Measurements from ENCODE around the gene HEMK1.

HEMK1 gene

DNA sequence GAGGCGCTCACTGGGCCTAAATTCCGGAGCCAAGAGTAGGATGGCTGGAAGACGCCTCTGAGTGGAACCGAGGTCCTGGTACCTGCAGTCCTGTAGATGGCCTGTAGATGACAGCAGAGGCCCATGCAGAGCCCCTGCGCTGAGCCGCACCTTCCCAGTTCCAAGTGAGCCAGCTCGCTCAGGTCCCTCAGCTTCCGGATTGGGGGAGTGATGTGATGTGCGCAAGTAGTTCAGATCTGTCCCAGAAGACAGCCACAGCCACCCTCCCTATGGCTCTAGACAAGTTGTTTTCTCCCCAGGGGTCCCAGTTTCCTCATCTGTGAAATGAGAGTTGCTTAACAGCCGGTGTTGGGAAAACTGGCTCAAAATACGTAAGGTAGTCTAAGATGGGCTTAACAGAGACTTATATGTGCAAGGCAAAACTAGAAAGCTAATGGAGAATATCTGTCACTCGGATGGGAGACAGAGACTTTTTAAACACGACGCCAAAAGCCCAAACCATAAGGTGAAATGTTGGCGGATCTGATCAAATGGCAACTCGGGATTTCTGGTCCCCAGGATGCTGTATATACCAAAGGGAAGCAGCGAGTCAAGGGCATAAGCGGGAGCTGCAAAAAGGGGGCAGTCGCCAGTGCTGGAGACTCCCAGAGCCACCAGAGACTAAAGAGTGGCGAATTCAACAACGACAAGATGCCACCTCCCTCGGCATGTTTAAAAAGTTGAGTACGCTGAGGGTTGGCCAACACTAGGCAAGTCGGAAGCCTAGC lies 46.9 kb downstream of the HEMK1 start:
- DNase-seq = peak; percentile 75

DNA sequence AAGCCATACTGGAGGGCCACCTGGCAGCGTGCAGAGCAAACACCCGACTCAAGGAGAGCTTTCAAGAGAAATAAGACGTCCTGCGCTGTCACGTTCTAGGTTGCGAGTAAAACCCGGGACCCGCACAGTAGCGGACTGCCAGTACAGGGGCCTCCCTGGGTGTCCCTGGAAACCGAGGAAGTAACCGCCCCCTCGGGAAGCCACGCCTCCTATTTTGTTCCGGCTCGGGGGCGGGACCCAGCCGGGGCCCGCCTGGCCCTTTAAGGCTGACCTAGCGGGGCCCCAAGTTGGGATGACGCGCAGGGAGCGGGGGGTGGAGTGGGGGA lies 47.4 kb downstream of the HEMK1 start:
- peak; percentile 89 for DNase-seq

DNA sequence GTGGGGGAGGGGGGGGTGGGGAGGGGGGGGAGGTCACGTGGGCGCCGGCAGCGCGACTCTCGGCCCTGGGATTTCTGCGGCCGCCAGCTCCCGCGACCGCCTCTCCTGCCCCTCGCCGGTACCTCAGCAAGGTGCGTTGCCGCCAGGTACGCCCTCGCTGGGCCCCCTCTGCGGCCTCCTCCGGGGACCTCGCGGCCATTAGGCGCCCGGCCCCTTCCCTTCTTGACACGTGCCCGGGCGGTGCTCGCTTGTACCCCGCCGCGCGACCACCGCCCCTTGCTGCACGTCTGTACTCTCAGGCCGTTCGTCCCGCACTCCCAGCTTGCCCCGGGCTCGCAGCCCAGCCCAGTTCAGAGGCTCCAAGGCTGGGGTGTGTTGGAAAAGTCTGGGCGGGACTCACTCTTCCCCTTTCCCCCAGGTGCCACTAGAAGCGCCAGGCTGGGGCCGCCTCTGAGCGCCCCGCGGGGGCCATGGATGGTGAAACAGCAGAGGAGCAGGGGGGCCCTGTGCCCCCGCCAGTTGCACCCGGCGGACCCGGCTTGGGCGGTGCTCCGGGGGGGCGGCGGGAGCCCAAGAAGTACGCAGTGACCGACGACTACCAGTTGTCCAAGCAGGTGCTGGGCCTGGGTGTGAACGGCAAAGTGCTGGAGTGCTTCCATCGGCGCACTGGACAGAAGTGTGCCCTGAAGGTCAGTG lies 47.9 kb downstream of the HEMK1 start, which contains the start of gene MAPKAPK3:
Gene MAPKAPK3, plus strand, starts transcription at position 56 of the 696 bp plus-strand sequence. Its CDS starts 415 bp downstream, at position 471.
- no peak for DNase-seq

DNA sequence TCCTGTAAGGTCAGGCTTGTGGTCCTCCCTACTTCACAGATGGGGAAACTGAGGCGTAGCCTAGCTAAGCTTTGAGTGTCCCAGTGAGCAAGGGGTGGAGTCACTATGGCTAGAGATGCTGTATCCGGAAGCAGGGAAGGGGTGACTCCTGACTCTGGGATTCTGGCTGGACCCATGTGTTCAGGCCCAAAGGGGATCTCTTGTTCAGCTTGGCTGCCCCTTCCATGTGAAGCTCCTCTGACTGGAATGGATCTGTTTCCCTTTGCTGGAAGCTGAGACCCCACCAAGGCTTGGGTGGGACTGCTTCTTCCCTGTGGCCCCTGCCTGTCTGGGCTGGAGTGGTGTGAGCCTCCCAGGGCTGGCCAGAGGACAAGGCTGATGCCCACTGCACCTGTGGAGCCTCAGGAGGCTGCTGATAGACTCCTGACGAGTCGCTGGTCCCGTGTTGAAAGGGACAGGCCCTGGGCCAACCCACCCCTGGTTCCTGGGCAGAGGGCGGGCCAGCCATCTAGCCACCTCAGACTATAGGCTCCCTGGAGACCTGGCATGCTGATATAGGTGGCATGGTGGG lies 48.7 kb downstream of the HEMK1 start:
- DNase-seq = no peak

DNA sequence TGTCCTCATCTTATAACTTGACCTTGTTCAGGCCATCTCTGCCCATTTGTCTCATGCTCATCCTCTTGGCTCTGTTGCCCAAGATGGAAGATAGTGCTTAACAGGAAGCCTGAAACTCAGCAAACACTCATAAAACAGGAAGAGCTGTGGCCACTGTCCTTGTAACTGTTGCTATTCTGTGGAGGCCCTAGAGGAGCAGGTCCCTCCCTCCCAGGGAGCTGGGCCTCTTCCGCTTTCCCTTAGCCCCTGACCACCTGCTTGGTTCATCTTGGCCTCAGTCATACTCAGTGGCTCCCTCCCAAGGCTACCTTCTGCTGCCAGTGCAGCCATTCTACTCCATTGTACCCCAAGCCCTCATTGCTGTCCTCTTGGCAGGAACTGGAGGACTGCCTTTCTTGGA lies 51.1 kb downstream of the HEMK1 start:
- DNase-seq = no peak

DNA sequence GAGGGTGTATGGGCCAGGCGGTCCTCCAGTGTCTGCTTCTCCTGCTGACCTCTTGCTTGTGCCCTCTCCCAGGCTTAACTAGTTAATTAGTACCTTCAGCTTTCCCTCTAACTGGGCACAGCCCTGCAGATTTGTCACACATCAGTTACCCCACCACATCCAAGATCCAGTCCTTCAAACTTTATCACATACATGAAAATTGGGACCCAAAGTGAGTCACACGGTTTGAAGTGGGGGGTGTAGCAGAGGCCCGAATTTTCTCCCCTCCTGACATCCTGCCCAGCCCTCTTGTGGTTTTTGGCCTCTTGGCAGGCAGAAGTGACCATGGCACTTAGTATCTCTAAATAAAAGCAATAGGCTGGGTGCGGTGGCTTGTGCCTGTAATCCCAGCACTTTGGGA lies 51.5 kb downstream of the HEMK1 start:
- DNase-seq = no peak

DNA sequence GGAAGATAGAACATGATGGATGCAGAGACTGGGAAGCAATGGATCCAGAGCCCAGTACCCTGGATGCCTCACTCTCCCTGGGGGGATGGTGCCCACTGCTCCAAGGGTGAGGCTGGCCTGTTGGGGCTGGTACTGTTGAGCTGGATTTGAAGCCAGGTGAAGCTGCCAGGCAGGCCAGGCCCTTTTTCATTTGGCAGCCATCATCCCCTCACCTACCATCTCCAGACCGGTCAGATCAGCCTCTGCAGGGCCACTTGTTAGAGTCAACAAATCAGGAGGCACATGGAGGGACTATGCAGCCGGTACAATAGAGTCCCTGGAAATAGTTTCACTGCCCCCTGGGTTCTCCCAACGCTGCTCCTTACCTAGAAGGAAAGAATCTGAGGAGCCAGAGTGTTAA lies 53.6 kb downstream of the HEMK1 start:
- no peak for DNase-seq

DNA sequence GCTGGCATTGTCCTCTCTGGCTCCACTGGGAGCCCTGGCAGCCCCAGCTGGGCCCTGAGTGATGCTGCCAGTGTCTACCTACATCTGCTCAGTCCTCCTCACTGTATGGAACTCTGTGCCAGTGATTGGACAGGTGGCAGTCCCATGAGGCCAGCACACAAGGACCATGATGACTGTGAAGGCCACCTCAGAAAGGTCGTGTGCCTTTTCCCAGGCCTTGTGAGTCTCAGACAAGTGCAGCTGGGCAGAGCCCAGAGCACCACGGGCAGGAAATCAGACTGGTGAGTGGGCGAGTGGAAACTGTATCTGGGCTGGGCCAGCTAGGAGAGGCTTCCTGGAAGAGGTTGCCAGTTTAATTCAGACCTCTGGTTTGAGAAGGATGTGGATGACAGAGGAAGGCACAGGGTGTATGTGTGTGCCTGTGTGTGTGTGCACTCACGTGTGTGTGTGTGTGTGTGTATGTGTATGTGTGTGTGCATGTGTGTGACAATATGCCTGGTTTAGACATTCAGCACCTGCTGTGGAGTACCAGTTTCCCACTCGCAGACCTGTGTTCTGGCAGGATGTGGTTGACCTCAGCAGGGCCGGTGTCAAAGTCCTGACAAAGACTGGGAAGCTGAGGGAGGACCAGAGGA lies 54.6 kb downstream of the HEMK1 start:
- no peak for DNase-seq

DNA sequence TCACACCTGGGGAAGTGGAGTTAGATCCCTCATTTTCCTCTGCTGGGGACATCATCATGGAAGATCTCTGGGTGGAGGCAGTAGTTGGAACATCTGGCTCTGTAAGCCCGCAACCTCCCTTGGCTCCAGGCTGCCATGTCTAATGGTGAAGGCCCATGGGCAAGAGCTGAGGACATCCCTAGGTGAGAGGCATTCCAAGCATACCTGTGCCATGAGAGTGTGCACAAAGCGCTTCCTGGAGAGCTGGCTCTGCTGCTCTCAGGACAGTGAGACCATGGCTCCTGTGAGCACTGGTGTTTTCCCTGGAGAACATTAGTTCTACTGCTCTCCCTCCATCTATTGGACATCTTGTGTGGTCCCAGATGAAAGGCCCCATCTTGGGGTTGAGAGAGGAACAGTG lies 55.3 kb downstream of the HEMK1 start:
- no peak for DNase-seq

DNA sequence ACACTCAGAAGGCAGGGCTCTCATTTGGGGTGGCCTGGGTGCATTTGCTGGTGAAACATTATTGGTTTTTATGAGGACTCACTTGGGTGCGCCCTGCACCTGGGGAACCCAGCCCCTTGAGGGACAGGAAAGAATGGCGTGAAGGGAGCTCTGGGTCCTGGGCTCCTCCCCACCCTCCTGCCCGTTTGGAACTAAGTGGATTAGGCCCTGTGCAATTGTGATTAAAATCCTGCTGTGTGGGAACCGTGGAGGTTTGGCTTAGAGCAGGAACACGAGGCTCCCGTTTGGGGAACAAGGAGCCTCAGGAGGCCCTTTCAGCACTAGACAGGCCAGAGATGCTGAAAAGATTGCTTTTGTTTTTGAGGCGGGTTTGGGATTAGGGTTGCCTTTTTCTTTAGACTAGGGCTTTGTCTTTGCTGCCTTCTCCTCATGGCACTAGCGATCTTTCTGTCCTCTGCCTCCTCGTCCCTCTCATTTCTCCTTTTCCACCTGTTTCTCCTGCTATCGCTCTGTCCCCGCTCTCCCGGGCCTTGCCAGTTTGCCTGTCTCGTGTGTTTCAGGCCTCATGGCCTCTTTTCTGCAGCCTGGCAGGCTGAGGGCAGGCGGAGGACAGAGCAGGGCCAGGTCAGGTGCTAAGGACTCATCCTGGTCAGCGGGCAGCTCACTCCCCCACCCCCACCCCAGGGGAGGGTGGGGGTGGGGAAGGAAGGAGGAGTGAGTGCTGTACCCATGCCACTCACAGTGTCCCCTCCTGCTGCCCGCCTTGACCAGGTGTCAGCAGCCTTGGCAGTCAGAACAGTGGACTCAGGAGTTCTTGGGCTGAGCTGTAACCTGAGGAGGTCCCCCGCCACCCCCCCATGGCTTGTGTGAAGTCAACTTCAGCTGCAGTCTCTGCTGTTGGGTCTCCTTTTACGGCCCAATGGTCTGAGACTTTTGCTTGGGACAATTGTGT lies 56.2 kb downstream of the HEMK1 start:
- no peak for DNase-seq

DNA sequence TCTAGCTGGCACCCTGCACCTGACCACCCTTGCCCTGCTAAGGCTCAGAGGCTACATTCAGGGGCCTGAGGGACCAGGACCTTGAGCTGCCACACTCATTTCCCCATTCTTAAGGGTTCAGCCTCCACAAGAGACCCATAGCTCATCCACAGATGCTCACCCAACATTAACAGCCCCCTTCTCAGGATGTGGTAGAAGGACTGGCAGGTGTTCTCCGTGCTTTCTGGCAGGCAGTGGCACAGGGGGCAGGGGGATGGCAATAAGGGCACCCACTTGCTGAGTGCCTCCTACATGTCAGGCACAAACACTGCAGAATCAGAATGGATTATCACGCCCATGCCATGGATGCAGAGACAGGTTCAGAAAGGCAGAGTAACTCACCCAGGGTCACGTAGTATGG lies 57.1 kb downstream of the HEMK1 start:
- no peak for DNase-seq

DNA sequence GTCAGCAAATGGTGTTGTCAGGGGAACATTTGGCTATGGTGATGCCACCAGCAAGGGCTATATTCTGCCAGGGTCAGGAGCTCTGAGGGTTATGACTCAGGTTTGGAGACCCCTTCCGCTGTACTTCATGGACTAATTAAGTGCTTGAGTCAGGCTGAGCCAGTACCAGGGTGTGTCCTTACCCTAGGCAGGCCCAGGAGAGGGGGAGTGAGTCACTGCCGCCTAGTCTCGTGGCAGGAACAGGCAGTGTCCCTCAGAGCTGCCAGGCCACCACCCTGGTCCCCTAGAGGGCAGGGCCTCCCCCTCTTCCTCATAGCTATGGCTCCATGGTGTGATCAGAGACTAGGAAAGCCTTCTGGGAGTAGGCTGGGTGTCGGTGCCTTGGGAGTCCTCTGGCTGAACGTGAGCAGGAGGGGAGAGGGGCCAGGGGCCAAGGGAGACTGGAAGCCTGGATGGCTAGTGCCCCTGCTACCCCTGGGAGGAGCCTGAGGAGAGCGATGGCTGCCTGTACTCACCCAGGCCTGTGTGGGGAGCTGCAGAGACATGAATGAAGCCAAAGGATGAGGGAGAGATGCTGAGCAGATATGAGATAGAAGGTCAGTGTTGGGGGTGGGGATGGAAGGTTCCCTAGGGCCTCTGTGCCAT lies 58.2 kb downstream of the HEMK1 start:
- peak; percentile 55 for DNase-seq

DNA sequence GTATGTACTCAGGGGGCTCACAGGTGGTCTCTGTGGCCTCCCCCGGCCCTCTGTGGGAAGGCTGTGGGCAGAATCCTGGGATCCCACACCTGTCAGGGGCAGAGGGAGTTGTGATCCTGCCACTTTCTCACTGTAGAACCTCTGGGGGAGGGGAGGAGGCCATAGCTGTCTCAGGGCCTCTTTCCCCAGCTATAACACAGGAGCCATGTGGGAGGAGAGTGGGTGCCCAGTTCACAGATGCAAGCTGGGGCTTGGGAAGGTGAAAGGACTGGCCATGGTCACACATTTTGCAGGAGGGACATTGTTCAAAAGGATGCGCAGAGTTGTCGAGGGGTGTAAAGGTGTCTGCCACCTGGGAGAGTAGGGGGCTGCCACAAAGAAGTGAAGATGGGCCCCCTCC lies 59.3 kb downstream of the HEMK1 start:
- DNase-seq = no peak

DNA sequence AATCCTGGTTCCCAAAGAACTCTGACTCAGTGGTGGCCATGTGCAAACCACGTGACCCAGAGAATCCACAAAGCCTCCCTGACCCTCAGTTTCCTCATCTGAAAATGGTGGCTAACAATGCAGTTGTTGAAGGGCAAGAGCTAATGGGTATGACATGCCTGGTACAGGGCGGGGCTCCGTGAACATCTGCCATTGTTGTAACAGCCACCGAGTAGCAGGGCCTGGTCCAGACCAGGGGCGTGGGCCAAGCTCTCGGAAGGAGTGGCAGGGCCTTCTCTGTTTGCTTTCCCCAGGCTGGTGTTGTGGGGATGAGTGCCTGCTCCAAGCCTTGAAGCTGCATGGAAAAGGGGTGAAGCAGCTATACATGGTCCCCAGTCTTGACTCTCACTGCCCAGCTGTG lies 61.1 kb downstream of the HEMK1 start:
- no peak for DNase-seq

DNA sequence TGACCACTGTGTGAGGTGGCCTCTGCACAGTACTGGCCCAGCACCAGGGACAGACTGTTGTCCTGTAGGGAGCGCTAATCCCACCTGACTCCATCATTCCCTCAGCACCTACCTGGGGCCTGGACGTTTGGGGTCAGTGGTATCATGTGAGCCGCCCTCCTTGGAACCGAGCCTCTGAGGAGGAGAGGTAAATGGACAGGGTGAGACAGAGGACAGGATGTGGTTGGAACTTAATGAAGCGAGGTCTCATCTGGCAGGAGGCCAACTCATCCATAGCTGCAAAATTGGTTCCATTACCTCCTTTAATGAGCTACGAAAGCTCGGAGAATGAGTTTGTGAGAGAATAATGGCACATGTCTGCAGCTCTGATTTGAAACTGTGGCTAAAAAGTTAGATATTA lies 61.6 kb downstream of the HEMK1 start:
- peak; percentile 59 for DNase-seq

DNA sequence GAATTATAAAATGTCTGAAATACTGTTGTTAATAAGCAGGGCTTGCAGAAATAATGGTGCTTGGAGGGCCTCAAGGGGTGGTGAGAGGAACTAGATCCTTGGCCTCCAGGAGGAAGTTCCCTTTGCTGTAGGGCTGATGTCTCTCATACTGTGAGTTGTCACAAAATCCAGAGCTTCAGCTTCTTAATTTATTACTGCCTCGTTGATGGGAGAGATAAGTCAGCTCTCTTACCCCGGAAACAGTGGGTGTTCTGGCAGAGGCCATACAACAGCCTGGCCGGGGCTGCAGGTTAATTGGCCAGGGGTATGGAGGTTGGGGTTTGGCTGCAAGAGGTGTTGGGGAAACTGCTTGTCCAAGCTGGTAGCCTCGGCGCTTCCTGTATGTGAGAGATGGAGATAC lies 63.1 kb downstream of the HEMK1 start:
- no peak for DNase-seq

DNA sequence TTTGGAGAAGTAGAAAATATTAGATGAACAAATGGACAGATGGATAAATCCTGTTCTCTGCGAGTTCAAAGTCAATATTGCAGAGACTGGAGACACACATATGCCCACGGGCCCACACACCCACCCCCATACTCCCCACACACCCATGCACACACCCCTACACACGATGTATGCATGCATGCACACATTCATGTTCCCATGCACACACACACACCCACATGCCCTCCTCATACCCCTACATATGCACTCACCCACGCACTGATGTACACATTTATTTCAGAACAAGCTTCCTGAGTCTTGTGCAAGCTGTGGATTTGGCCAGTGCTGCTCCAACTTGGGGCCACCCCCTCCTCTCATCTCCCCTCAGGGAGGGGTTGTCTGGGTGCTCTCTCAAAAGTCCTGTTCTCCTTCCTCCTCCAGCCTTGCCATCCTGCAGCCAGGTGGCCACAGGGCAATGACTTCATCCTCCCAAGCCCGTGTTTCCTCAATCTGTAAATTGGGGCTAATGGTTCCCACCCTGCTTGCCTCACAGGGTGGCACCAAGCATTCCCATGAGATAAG lies 64.0 kb downstream of the HEMK1 start:
- DNase-seq = no peak

DNA sequence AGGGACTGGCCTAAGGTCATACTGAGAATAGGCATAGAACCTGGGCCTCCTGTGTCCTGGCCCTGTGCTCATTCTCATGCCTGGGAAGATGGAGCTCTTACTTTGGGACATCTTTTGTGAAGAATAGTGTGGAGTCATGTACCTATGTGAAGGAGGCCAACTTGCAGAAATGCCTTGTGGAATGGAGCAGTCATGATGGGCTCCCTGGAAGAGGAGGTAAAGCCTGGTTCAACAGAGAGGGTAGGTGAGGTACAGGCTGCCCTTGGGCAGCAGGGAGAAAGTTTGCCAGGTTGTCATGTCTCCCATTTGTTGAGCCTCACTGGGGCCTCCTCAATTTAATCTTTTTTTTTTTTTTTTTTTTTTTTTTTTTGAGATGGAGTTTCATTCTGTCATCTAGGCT lies 65.7 kb downstream of the HEMK1 start:
- DNase-seq = no peak

DNA sequence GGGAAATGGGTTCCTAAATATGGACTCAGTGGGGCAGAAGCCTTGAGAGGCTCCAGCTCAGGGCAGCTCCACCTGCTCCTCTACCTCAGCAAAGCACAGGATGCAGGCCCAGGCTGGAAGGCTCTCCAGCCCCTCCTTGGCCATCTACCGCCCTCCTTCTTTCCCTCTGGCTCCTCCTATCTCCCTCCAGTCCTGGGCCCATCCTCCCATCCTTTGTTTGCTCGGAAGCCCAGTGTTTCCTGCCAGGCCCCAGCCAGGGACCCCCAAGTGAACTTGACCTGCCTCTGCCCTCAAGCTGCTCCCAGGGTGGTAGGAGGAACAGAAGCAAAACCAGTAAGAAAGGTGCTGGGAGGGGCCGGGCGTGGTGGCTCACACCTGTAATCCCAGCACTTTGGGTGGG lies 67.7 kb downstream of the HEMK1 start:
- no peak for DNase-seq

DNA sequence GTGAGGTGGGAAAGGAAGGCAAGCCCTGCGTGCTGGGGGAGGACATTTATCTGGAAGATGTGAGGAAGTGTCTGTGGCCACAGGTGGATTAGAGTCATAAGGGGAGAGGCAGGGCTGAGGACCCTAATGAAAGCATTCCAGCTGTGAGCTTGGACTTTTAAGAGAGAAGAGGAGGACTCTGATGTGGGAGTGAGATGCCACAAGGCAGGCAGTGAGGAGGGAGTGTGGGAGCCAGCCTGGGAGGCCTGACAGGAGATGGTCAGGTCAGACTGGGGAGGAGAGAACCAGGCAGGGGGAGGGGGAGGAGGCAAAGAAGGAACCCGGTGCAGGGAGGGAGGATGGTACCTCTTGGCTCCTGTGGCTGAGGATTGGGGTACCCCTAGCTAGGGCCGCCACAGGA lies 68.6 kb downstream of the HEMK1 start:
- DNase-seq = no peak

DNA sequence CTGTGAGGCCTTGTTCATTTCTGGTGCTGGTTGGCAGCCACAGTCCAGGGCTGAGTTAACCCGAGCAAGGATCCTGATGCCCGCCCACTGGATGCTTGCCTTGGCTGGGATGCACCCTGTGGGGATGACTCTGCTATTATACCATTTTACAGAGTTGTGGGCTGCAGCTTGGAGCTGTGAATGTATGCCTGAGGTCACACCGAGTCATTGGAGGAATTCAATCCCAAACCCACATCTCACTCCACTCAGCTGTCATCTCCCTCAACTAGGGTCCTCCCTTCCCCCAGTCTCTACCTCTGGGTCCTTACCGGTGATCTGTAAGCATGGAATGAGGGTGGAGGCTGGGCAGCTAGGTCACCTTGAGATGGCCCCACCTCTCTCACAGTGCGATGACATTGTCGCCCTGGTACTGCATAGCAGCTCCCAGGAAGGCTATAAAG lies 69.8 kb downstream of the HEMK1 start:
- peak; percentile 68 for DNase-seq

DNA sequence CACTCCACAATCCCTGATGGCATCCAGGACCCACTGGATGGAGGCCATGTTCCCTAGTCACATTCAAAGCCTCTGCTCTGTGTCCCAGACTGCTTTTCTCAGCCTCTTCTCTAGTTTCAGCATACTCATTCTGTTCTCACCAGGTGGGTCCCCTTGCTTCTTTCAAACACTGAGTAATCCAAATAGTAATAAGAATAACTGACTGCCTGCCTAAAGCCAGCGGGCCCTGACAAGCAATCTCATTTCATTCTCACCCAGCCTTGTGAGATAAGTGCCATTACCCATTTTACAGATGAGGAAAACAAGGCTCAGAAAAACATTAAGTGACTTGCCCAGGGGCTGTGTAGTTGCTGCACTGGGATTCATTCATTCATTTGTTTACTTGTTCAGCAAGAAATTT lies 73.1 kb downstream of the HEMK1 start:
- DNase-seq = no peak
